Fibroblast of villous mesenchyme (primary cell): Measurements from ENCODE around the gene CD40. TPM values are rescaled to one million over a fixed set of nuclear protein-coding genes. Genes with fewer than 3 reads are reported as not detected.

Source experiments
- DNase-seq: peaks from one replicate; pipeline ENCODE4 v3.0.0-alpha.2; 2010; ENCODE audit warnings: low read depth
- H3K4me3 ChIP-seq: 2 replicates; pipeline ENCODE4 v1.5.1; 2011; ENCODE audit warnings: low read depth, mild to moderate bottlenecking, low read length
- CTCF ChIP-seq: IDR thresholded peaks from 2 replicates; pipeline ENCODE4 v1.5.1; 2012; ENCODE audit warnings: low read depth, mild to moderate bottlenecking, low read length; ENCODE audit not compliant: insufficient read depth
- total RNA-seq: library from RNA; depleted of rRNA; stranded (reverse); fragments of >200 nt; gene quantifications from 2 replicates; pipeline ENCODE4 v1.2.3, GENCODE V29; 2012

The CD40 gene
- total RNA-seq, 1 donor: 0.43 TPM

- DNase-seq: no peak
- no peak for TF ChIP-seq CTCF
- no peak overlapping the region for H3K4me3 ChIP-seq
Measured at GRCh38 chr20:46169245-46170171, 51.4 kb downstream of the CD40 start.

- no peak overlapping the region for H3K4me3 ChIP-seq
- DNase-seq: no peak
- TF ChIP-seq CTCF: no peak
Measured at GRCh38 chr20:46171476-46171875, 53.4 kb downstream of the CD40 start.

GRCh38 chr20:46171909-46172308, 53.8 kb downstream of the CD40 start:
- H3K4me3 ChIP-seq: no peak overlapping the region
- TF ChIP-seq CTCF: no peak

GRCh38 chr20:46172455-46172854, 54.3 kb downstream of the CD40 start:
- DNase-seq: no peak
- TF ChIP-seq CTCF: no peak
- no peak overlapping the region for H3K4me3 ChIP-seq

More at GRCh38 chr20:46171909-46172308, 53.8 kb downstream of the CD40 start:
- no peak for DNase-seq

GRCh38 chr20:46172961-46173536, 54.9 kb downstream of the CD40 start:
- no peak for TF ChIP-seq CTCF
- no peak for DNase-seq
- H3K4me3 ChIP-seq: no peak overlapping the region

GRCh38 chr20:46173652-46174468, 55.7 kb downstream of the CD40 start:
- no peak overlapping the region for H3K4me3 ChIP-seq
- DNase-seq: no peak
- no peak for TF ChIP-seq CTCF
